Activated naive CD4-positive, alpha-beta T cell treated with anti-CD3 and anti-CD28 coated beads, Interleukin-2, amount 50 U/mL, for 16 hours (primary cell): ENCODE data around the gene ANAPC13.

Experiments
- DNase-seq: peaks from one replicate; pipeline ENCODE4 v3.0.0-alpha.2; 2020

The ANAPC13 gene

DNA sequence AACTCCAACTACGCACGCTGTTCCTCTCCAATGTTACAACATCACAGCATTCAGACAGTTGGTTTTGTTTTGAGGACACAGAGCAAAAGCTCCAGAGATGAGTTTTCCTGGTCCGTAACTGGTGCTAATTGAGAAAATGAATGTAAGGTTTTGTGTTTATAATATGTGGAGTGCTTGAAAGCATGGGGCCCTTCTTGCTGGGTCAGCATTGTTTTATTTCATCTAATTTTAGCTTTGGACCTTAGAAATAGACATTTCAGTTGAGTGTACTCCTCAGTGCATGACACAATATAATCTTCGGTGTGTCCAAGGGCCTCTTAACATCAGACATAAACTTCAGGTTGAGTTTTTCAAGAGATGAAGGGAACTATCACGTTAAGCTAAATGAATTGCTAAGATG, 37.1 kb downstream of the ANAPC13 start:
- no peak for DNase-seq

DNA sequence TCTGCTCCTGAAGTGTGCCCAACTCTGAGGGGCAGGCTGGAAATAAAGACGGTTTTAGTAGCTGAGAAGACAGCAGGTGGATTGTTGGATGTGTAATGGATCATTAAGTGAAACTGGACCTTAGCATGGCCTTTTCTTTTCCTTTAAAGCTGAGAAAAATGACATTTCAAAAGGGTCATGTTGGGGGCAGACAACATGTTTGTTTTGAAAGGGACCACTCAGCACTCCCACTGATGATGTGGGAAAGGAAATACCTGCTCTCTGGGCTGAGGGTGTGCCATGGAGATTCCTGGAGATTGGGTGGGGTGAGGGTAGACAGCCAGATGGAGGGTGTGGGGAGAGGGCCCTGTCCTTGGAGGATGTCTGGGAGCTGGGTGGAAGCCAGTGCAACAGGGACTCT, 38.4 kb downstream of the ANAPC13 start:
- no peak for DNase-seq

DNA sequence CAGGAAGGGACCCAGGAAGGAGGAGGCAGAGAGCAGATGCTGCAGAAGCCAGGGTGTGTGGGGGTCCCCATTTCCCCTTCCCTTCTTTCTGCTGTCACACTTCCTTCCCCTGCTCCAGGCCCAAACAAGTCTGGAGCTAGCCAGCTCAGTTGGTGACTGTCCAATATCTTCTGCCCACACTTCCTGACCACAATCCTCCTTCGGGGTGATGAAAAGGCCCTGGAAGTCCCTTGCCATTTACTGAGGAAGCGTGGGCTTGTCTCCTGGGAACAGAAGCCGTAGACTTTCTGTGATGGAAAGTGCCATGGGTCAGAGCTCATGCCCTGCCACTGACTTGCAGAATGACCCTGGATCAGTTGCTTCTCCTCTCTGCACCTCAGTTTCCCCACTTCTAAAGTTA, 39.0 kb downstream of the ANAPC13 start:
- DNase-seq: no peak

DNA sequence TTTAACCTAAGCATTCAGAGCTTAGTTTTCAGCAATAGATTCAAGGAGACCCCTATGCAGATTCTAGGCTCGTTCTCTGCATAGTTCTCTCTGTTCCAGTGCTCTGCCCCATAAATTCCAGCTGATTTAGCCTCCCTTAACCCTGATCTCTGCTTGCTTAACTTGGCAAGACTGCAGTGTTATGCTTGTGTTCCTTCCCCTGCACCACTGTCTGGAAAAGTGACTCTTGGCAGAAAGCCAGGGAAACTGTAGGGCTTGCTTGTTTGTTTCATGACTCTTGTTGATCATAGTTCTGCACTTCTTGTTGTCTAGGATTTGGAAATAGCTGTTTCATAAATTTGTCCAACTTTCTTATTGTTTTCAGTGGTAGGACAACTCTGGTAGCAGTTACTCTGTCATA, 40.1 kb downstream of the ANAPC13 start:
- DNase-seq: no peak

DNA sequence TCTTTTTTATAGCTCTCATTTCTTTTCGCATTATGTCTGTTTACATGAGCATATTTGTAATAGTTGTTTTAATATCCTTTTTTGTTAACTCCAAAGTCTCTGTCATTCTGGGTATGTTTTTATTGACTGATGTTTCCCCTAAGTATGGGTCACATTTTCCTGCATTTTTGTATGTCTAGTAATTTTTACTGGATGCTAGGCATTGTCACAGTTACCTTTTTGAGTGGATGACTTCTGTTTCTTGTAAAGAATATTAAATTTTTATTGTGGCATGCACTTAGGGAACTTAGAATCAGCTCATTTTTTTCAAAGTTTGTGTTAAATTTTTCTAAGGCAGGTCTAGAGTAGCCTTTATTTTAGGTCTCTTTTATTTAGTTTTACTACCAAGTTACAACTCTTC, 40.7 kb downstream of the ANAPC13 start:
- DNase-seq: no peak

DNA sequence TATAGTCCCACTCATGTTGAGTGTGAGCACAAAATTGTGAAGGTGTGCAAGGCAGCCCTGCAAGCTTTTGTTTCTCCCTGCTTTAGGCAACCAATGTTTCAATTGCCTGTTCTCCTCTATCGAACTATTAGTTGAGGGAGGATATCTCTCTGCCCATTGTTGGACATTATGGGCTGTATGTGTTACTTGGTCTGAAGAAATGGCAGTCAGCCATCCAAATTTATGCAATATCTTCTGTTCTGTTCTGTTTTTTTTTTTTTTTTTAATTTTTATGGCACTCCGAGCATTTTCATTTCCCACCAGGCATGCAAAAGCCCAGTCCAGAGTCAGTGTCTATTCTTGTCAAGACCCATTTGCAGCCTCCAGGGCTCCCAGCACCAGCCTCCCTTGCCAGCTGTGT, 44.0 kb downstream of the ANAPC13 start:
- DNase-seq: no peak

DNA sequence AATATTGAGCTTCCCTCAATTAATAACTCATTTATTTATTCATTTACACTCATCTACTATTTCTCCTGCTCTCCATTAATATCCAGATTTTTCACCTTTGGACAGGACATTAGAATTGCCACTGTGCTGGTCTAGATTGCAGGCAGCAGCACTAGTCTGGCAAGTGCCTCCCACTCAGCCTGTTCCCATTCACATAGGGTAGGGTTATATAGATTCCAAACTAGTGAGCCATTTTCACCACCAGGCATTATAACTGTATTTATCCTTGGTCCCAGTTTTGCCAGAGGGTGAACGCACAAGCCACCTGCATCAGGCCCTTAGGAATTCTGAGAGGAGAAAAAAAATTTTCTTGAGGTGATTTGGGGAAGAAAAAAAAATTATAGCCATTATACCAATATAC, 44.5 kb downstream of the ANAPC13 start:
- DNase-seq: no peak

DNA sequence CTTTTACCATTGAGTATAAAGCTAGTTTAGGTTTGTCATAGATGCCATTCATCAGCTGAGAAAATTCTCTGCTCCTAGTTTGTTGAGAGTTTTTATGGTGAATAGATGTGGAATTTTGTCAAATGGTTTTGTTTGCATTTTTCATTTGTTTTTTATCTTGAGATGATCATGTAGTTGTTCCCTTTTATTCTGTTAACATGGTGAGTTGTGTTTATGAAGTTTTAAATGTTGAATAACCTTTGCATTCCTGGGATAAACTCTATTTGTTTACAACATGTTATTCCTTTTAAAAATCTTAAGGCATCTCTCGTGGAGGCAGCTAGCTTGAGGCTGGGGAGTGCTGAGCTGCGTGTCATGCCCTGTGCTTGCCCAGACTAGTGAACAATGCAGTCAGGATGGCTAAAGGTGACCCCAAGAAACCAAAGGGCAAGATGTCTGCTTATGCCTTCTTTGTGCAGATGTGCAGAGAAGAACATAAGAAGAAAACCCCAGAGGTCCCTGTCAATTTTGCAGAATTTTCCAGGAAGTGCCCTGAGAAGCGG, 48.5 kb downstream of the ANAPC13 start:
- no peak for DNase-seq

DNA sequence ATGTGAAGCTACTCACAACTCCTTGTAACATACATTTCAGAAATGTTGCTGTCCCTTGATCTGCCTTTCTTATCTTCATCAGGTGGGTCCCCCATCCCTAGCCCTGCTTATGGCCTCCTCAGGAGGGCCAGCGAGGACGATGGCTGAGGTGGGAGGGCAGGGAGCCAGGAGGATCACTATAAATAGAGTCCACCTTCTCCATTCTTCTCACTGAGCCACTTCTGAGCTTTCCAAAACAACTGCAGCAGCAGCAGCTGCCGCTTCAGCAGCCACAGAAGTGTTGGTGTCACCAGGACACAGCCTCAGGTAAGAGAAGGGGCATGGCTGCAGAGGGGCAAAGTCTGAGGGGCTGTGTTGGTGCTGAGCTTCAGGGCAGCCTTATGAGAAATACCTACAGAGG, 53.5 kb downstream of the ANAPC13 start:
- no peak for DNase-seq

DNA sequence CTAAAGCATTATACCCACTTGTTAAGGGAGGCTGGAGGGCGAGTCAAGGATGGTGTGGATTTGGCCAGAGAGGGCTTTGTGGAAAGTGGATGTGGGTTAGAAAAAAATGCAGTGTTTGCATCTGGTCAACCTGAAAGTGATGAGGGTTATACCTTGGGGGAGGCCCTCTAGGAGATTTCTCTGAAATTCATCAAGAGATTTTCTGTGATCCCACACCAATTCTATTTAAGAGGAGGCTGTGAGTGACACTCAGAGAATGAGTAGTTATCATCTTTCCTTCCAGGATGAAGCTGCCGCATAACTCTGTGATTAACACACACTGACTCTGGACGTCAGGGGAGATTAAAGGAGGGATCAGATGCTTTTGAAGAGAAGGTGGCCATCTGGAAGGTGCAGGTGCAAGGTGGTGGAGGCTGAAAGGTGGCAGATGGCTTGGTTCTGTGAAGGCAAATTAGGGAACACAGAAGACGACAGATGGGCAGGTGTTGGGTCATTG, 54.8 kb downstream of the ANAPC13 start:
- no peak for DNase-seq

DNA sequence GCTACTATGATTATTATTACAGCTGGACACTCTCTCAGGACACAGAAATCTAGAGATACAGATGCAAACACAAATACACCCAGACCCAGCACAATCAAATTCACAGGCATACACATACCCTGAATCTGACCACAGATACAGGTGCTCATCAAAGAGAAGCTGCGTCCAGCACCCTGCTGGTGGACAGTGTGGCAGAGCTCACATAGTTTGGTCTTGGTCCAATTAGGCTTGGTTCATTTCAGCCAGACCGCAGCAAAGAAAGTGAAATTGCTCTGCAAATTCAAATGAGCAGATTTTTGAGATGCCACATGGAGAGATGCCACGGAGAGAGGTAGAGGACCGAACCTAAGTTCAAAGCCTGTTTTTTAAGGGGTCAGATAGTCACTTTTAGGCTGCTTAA, 55.6 kb downstream of the ANAPC13 start:
- DNase-seq: no peak

DNA sequence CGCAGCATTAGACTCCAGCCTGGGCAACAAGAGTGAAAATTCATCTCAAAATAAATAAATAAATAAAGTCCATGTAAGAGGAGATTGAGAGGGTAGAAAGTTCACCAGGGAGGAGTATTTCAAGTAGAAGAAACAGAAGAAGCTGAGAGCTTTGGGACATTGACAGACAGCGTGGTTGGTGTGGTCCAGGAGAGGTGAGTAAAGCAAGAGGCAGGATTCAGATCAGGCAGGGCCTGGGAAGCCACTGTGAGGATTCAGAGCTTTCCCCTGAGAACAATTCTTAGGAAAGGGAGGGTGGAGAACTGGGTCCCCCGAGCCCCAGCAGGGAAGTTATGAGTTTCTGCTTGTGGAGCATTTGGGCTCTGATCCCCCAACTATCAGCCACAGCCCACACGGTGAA, 57.4 kb downstream of the ANAPC13 start:
- no peak for DNase-seq
